K562 (cell line): ENCODE data around the gene TCEAL5. TPM values are rescaled to one million over a fixed set of nuclear protein-coding genes. Genes with fewer than 3 reads are reported as not detected.

Source experiments
- BDP1 ChIP-seq: IDR thresholded peaks from 3 replicates; pipeline ENCODE4 v1.6.1; 2011; ENCODE audit not compliant: insufficient read length, insufficient read depth
- CAMTA2 ChIP-seq: fragments of 250-450 bp; sonication (Bioruptor Pico); conservative IDR thresholded peaks from 2 replicates; pipeline ENCODE4 v1.5.1; 2022
- DDX20 ChIP-seq: fragments of 450-650 bp; IDR thresholded peaks from 2 replicates; pipeline ENCODE4 v1.6.1; 2016; ENCODE audit warnings: missing genetic modification characterization, low read depth, mild to moderate bottlenecking, missing compliant biosample characterization, moderate library complexity
- DEAF1 ChIP-seq: fragments of 450-650 bp; formaldehyde crosslinking; IDR thresholded peaks from 2 replicates; pipeline ENCODE4 v1.4.0; 2020; ENCODE audit warnings: mild to moderate bottlenecking, moderate library complexity
- FOXP1 ChIP-seq: sonication (generic); formaldehyde crosslinking; IDR thresholded peaks from 2 replicates; pipeline ENCODE4 v1.8.0; 2022; ENCODE audit warnings: mild to moderate bottlenecking, missing genetic modification reagents
- HDAC1 ChIP-seq, 2 experiments: fragments of 450-650 bp; IDR thresholded peaks; 2 replicates each; pipeline ENCODE4 v1.6.1; 2016 to 2017; ENCODE audit warnings: inconsistent platforms in 1 of 2, mild to moderate bottlenecking in 1 of 2, moderate library complexity in 1 of 2
- HMBOX1 ChIP-seq: sonication (generic); IDR thresholded peaks from 2 replicates; pipeline ENCODE4 v1.6.1; 2016
- MAZ ChIP-seq, 2 experiments: fragments of 450-650 bp in 1 of 2; sonication (generic) in 1 of 2; formaldehyde crosslinking; IDR thresholded peaks in 1 of 2; conservative IDR thresholded peaks in 1 of 2; 2 replicates each; pipeline versions ENCODE4 v1.4.0 to v1.5.0; 2020; ENCODE audit warnings: mild to moderate bottlenecking in 1 of 2, missing genetic modification reagents in 1 of 2
- PATZ1 ChIP-seq: fragments of 250-450 bp; sonication (Bioruptor Pico); IDR thresholded peaks from 2 replicates; pipeline ENCODE4 v1.5.0; 2020; ENCODE audit warnings: mild to moderate bottlenecking, borderline replicate concordance
- PURB ChIP-seq: sonication (generic); formaldehyde crosslinking; IDR thresholded peaks from 2 replicates; pipeline ENCODE4 v1.9.0; 2021; ENCODE audit warnings: low read depth, mild to moderate bottlenecking, missing genetic modification reagents
- RBM25 ChIP-seq: fragments of 200-400 bp; formaldehyde crosslinking; IDR thresholded peaks from 2 replicates; pipeline ENCODE4 v1.6.1; 2018; ENCODE audit warnings: low read length, low read depth, moderate library complexity; ENCODE audit not compliant: severe bottlenecking
- RCOR1 ChIP-seq, 2 experiments: IDR thresholded peaks; 2 replicates each; pipeline ENCODE4 v1.6.1; 2012; ENCODE audit warnings: low read depth in 2 of 2, low read length in 2 of 2, borderline replicate concordance in 1 of 2, improper control_type of control experiment in 1 of 2
- SP2 ChIP-seq: IDR thresholded peaks from 2 replicates; pipeline ENCODE4 v1.6.1; 2011; ENCODE audit warnings: mild to moderate bottlenecking, low read depth, low read length, moderate library complexity; ENCODE audit not compliant: poor library complexity, severe bottlenecking; ENCODE audit errors: extremely low read depth
- ZFP36 ChIP-seq: fragments of 150-350 bp; IDR thresholded peaks from 2 replicates; pipeline ENCODE4 v1.6.1; 2018; ENCODE audit warnings: low read length, low read depth; ENCODE audit not compliant: partially characterized antibody
- ZNF668 ChIP-seq: fragments of 250-450 bp; sonication (Bioruptor Pico); IDR thresholded peaks from 2 replicates; pipeline ENCODE4 v1.8.0; 2022; ENCODE audit warnings: mild to moderate bottlenecking, inconsistent platforms
- polyA plus RNA-seq, 8 experiments: library from polyadenylated mRNA; depleted of rRNA in 4 of 8; stranded (reverse) in 5 of 8; unstranded in 3 of 8; fragments of >200 nt; fragmentation: Nextera tagmentation in 2 of 8; fragmentation: Illumina TruSeq in 1 of 8; extraction: Ambion mirVana in 2 of 8; extraction: Trizol in 1 of 8; gene quantifications; 2 replicates each; pipeline versions ENCODE4 v1.2.1 to v1.2.3, GENCODE V29; 2011 to 2014; ENCODE audit warnings: inconsistent platforms in 1 of 8, missing spikeins in 1 of 8
- total RNA-seq, 7 experiments: library from RNA; depleted of rRNA in 6 of 7; stranded (reverse); fragments of >200 nt in 6 of 7; fragmentation: Illumina TruSeq in 2 of 7; extraction: Trizol in 2 of 7; gene quantifications; 2 replicates each; pipeline versions ENCODE4 v1.2.1 to v1.2.3, GENCODE V29; 2011 to 2021; ENCODE audit warnings: low replicate concordance in 1 of 7
- TF ChIP-seq, protein P1 (sequence below): fragments of 450-650 bp; formaldehyde crosslinking; IDR thresholded peaks from 2 replicates; pipeline ENCODE4 v1.4.0; 2020; ENCODE audit warnings: mild to moderate bottlenecking, moderate library complexity
- TF ChIP-seq, protein P2 (sequence below): sonication (generic); formaldehyde crosslinking; IDR thresholded peaks from 2 replicates; pipeline ENCODE4 v1.8.0; 2022; ENCODE audit warnings: mild to moderate bottlenecking, low read depth, missing genetic modification reagents
- TF ChIP-seq, protein P3 (sequence below), 2 experiments: fragments of 200-800 bp in 1 of 2; sonication (Bioruptor generic) in 1 of 2; sonication (generic) in 1 of 2; formaldehyde crosslinking in 1 of 2; IDR thresholded peaks in 1 of 2; conservative IDR thresholded peaks in 1 of 2; 2 replicates each; pipeline versions ENCODE4 v1.5.0 to v1.6.1; 2016 to 2020; ENCODE audit warnings: missing compliant biosample characterization in 1 of 2, missing genetic modification characterization in 1 of 2, missing genetic modification reagents in 1 of 2

The TCEAL5 gene
- total and polyA plus RNA-seq, 9 of the 15 experiments (the other 6 are each of a cell fraction or from before 2014, with no cell fraction given), result 0.10 to 0.18 TPM; not detected in 7

- no peak for TF ChIP-seq HMBOX1
- no peak for TF ChIP-seq DDX20 (tag)
- 0 out of 4 replicates have a peak, but pooled peaks of 1 of the 2 experiments have one; percentile 28 for TF ChIP-seq MAZ (CRISPR knock-in tag; conservative IDR thresholded peaks at IDR 0.05 in 1 of 2, IDR thresholded peaks at IDR 0.05 in 1 of 2)
- TF ChIP-seq SP2, result no peak
- TF ChIP-seq BDP1, result no peak
- TF ChIP-seq, protein P1, sequence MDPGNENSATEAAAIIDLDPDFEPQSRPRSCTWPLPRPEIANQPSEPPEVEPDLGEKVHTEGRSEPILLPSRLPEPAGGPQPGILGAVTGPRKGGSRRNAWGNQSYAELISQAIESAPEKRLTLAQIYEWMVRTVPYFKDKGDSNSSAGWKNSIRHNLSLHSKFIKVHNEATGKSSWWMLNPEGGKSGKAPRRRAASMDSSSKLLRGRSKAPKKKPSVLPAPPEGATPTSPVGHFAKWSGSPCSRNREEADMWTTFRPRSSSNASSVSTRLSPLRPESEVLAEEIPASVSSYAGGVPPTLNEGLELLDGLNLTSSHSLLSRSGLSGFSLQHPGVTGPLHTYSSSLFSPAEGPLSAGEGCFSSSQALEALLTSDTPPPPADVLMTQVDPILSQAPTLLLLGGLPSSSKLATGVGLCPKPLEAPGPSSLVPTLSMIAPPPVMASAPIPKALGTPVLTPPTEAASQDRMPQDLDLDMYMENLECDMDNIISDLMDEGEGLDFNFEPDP, result no peak
- TF ChIP-seq ZFP36, result no peak
- TF ChIP-seq PURB (CRISPR knock-in tag), result no peak
- no peak for TF ChIP-seq PATZ1 (CRISPR knock-in tag)
- no peak for TF ChIP-seq DEAF1 (CRISPR knock-in tag)
- TF ChIP-seq FOXP1 (CRISPR knock-in tag), result no peak
- TF ChIP-seq CAMTA2 (CRISPR knock-in tag), result no peak
- peak in 1 of 2 experiments; percentile 70; a peak in 2 of 4 replicates for TF ChIP-seq HDAC1 (IDR thresholded peaks at IDR 0.05)
- peak in 1 of 2 experiments; percentile 87; a peak in 2 of 4 replicates for TF ChIP-seq RCOR1 (IDR thresholded peaks at IDR 0.05; ENCODE audit: borderline replicate concordance in 1 of 2, low read depth in 2 of 2, low read length in 2 of 2)
- TF ChIP-seq, protein P2, sequence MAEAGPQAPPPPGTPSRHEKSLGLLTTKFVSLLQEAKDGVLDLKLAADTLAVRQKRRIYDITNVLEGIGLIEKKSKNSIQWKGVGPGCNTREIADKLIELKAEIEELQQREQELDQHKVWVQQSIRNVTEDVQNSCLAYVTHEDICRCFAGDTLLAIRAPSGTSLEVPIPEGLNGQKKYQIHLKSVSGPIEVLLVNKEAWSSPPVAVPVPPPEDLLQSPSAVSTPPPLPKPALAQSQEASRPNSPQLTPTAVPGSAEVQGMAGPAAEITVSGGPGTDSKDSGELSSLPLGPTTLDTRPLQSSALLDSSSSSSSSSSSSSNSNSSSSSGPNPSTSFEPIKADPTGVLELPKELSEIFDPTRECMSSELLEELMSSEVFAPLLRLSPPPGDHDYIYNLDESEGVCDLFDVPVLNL (CRISPR knock-in tag), result no peak
- TF ChIP-seq ZNF668 (CRISPR knock-in tag), result no peak
- TF ChIP-seq, protein P3, sequence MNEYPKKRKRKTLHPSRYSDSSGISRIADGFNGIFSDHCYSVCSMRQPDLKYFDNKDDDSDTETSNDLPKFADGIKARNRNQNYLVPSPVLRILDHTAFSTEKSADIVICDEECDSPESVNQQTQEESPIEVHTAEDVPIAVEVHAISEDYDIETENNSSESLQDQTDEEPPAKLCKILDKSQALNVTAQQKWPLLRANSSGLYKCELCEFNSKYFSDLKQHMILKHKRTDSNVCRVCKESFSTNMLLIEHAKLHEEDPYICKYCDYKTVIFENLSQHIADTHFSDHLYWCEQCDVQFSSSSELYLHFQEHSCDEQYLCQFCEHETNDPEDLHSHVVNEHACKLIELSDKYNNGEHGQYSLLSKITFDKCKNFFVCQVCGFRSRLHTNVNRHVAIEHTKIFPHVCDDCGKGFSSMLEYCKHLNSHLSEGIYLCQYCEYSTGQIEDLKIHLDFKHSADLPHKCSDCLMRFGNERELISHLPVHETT (CRISPR knock-in tag; conservative IDR thresholded peaks at IDR 0.05 in 1 of 2, IDR thresholded peaks at IDR 0.05 in 1 of 2), result no peak
- TF ChIP-seq RBM25, result no peak
Observed at GRCh38 chrX:103233263-103233662, 43.3 kb downstream of the TCEAL5 start (continued).
